ENCODE results near the gene CBL. TPM values are rescaled to one million over a fixed set of nuclear protein-coding genes. Genes with fewer than 3 reads are reported as not detected.

The CBL gene
- polyA plus RNA-seq, 3 donors: 7.6 to 24.0 (median 23.1) TPM

- Histone ChIP-seq H3K4me2 (replicated peaks; ENCODE audit: extremely low read depth, low read length, poor library complexity, severe bottlenecking) (no peak overlapping the region), H2AFZ (ENCODE audit: insufficient read depth, low read depth, low read length, poor library complexity, severe bottlenecking) (no peak overlapping the region), H3K9me3 (replicated peaks in 1 of 2; ENCODE audit: control insufficient read depth in 1 of 2, insufficient read depth in 1 of 2, low read length in 2 of 2) (peaks cover 0 to 10% of the 10 kb centered on the region in 2 donors), H3K4me1 (ENCODE audit: control insufficient read depth in 1 of 2, insufficient read depth in 2 of 2, low read length in 2 of 2) (peaks cover 37 to 38% of the 10 kb centered on the region in 2 donors), H3K79me2 (ENCODE audit: insufficient read depth, low read length) (no peaks in the 10 kb centered on the region), H3K4me3 (replicated peaks in 1 of 3; ENCODE audit: low read depth in 2 of 3, low read length in 3 of 3) (no peak overlapping the region), H3K9ac (ENCODE audit: insufficient read depth, low read length, poor library complexity, severe bottlenecking) (no peak overlapping the region), H3K27me3 (ENCODE audit: control insufficient read depth in 2 of 2, insufficient read depth in 2 of 2, low read length in 2 of 2) (peaks cover 28 to 71% of the 10 kb centered on the region in 2 donors), H4K20me1 (ENCODE audit: insufficient read depth, low read length) (no peaks in the 10 kb centered on the region), H3K27ac (ENCODE audit: low read depth in 1 of 2, low read length in 2 of 2) (no peak overlapping the region), H3K36me3 (replicated peaks in 1 of 2; ENCODE audit: control insufficient read depth in 1 of 2, insufficient read depth in 2 of 2, low read length in 2 of 2) (no peaks in the 10 kb centered on the region)
- peaks cover 33% of the 10 kb centered on the region for H3K4me1 Mint-ChIP-seq
- TF ChIP-seq CTCF (IDR thresholded peaks at IDR 0.05): no peak
- H3K27me3 Mint-ChIP-seq (ENCODE audit: low read depth in 3 of 3): peaks cover 64 to 74% (median 69%) of the 10 kb centered on the region in 3 donors
- H3K27ac Mint-ChIP-seq: peak overlapping the region in 1 of 7 donors; percentile 55
- peaks cover 0 to 8% of the 10 kb centered on the region in 2 donors for H3K36me3 Mint-ChIP-seq
- peak overlapping the region; percentile 48 to 83 for H3K4me3 Mint-ChIP-seq
- WGBS (ENCODE audit: insufficient coverage): 50% methylated on average over 5 of the region's 11 CpGs
- DNase-seq: no peak
- peaks cover 0 to 7% (median under 1%) of the 10 kb centered on the region in 7 donors for H3K9me3 Mint-ChIP-seq
- intact Hi-C loops (cut with micrococcal nuclease): no loop called here
Observed at GRCh38 chr11:119319700-119320239, 113.6 kb downstream of the CBL start.

GRCh38 chr11:119320240-119320775, 114.2 kb downstream of the CBL start:
- peak overlapping the region in 1 of 2 donors; percentile 83 for H3K4me3 Mint-ChIP-seq
- H3K27me3 Mint-ChIP-seq (ENCODE audit: low read depth in 3 of 3): peaks cover 59 to 69% (median 64%) of the 10 kb centered on the region in 3 donors
- H3K4me1 ChIP-seq (ENCODE audit: control insufficient read depth in 1 of 2, insufficient read depth in 2 of 2, low read length in 2 of 2): peaks cover 36 to 37% of the 10 kb centered on the region in 2 donors
- H2AFZ ChIP-seq (ENCODE audit: insufficient read depth, low read depth, low read length, poor library complexity, severe bottlenecking): peak overlapping the region; percentile 91
- peak overlapping the region in 1 of 7 donors; percentile 55 for H3K27ac Mint-ChIP-seq
- H3K9ac ChIP-seq (ENCODE audit: insufficient read depth, low read length, poor library complexity, severe bottlenecking): peak overlapping the region; percentile 61
- TF ChIP-seq CTCF (IDR thresholded peaks at IDR 0.05): no peak
- intact Hi-C loops (cut with micrococcal nuclease): no loop called here
- H3K4me3 ChIP-seq (replicated peaks in 1 of 3; ENCODE audit: low read depth in 2 of 3, low read length in 3 of 3): peak overlapping the region in 1 of 3 experiments; percentile 77
- DNase-seq: peak in 1 of 3 donors; percentile 2
- no peaks in the 10 kb centered on the region for H4K20me1 ChIP-seq (ENCODE audit: insufficient read depth, low read length)
- H3K79me2 ChIP-seq (ENCODE audit: insufficient read depth, low read length): no peaks in the 10 kb centered on the region
- WGBS (ENCODE audit: insufficient coverage): 54% methylated on average over 8 of the region's 17 CpGs
- peaks cover 33% of the 10 kb centered on the region for H3K4me1 Mint-ChIP-seq
- H3K9me3 Mint-ChIP-seq: peaks cover 0 to 7% (median 0%) of the 10 kb centered on the region in 7 donors
- H3K36me3 Mint-ChIP-seq: peaks cover 0 to 8% of the 10 kb centered on the region in 2 donors
- H3K4me2 ChIP-seq (replicated peaks; ENCODE audit: extremely low read depth, low read length, poor library complexity, severe bottlenecking): peak overlapping the region; percentile 92
- H3K36me3 ChIP-seq (replicated peaks in 1 of 2; ENCODE audit: control insufficient read depth in 1 of 2, insufficient read depth in 2 of 2, low read length in 2 of 2): no peaks in the 10 kb centered on the region
- no peak overlapping the region for H3K27ac ChIP-seq (ENCODE audit: low read depth in 1 of 2, low read length in 2 of 2)
- peaks cover 28 to 66% of the 10 kb centered on the region in 2 donors for H3K27me3 ChIP-seq (ENCODE audit: control insufficient read depth in 2 of 2, insufficient read depth in 2 of 2, low read length in 2 of 2)
- H3K9me3 ChIP-seq (replicated peaks in 1 of 2; ENCODE audit: control insufficient read depth in 1 of 2, insufficient read depth in 1 of 2, low read length in 2 of 2): peaks cover 0 to 8% of the 10 kb centered on the region in 2 donors

Measured in CD14-positive monocyte (primary cell).